Activated CD8-positive, alpha-beta memory T cell treated with anti-CD3 and anti-CD28 coated beads for 24 hours (primary cell): ENCODE results near the gene CYLD.

Experiments used
- DNase-seq: peaks from one replicate; pipeline ENCODE4 v3.0.0-alpha.2; 2020

Gene CYLD

DNA sequence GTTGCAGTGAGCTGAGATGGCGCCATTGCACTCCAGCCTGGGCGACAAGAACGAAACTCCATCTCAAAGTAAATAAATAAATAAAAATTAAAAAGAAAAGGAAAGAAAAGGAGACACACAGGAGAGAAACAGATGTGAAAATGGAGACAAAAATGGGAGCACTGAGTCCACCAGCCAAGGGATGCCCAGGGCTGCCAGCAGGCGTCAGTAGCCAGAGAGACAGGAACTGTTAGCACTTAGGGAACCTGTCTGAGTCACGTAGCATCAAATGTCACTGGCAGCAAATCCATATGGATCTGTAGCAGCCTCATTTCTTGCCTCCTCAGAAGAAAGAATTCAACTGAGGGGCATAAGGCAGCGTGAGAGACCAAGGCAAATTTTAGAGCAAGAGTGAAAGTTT, 79.7 kb downstream of the CYLD start:
- peak; percentile 17 for DNase-seq

DNA sequence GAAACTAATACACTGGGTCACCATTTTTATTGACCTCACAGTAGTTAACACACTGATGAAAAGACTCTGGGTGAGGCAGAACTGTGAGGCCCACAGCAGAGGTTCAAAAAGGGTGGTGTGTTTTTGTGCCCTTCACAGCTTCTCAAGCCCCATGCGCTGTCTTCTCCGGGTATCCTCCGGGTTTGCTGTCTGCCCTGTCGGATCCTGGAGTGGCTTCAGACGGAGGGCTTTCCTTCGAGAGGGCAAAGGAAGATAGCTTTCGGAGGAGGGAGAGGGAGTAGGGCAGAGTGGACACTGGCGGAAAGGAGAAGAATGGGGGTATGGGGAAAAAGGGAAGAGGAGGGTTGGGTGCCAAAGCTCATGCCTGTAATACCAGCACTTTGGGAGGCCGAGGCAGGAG, 80.8 kb downstream of the CYLD start:
- DNase-seq: peak; percentile 4

DNA sequence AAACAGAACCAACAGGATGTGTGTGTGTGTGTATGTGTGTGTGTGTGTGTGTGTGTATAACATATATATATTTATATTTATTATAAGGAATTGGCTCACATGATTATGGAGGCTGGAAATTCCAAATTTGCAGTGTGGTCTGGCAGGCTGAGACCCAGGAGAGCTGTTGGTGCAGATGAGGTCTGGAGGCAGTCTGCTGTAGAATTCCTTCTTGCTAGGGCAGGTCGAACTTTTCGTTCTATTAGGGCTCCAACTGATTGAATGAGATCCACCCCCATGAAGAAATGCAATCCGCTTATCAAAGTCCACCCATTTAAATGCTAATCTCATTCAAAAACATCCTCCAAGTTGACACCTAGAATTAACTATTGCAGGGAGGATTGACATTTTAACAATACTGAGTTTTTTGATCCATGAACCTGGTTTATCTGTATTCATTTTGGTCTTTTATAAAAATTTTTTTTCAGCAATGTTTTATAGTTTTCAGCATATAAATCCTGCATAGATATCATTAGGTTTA, 85.0 kb downstream of the CYLD start:
- DNase-seq: peak; percentile 3

- DNase-seq: no peak
Measured at GRCh38 chr16:50828164-50828702, 86.3 kb downstream of the CYLD start.

DNA sequence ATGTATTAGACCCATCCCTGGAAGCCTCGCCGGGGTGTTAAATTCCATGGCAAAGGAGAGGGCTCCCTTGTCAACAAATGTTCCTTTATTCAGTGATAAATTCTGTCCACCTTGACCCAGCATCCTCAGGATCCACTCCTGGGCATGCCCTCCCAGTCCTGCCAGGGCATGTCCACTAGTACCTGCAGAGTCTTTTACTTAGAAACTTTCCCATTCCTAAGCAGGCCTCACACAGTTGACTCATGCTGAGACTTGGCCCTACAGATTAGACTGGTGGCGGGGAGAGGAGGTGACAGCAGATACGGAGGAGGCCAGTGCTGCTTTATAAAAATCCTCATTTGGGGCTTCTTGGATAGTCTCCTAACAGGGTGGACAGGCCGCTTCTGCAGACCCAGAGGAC, 88.8 kb downstream of the CYLD start:
- DNase-seq: peak; percentile 11

GRCh38 chr16:50831751-50832150, 89.9 kb downstream of the CYLD start:
- DNase-seq: peak; percentile 13

DNA sequence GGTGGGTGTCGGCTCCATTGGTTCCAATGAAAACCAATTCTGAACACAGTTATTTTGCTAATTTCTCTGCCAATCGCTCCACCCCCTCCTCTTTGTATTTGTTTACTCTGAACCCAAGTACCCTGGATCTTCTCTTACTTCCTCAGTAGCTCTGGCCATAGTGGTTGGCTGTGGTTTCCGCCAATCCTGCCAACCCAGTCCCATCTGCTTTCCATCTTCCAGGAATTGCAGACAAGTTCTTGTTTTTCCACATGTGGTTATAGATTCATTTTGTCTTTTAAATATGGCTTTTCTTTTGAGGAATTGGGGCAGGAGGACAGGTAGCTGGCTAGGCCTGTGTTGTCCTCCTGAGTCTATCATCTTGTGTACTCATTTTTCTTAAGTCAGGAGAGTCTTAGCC, 92.0 kb downstream of the CYLD start:
- DNase-seq: peak; percentile 9

- DNase-seq: peak; percentile 19
Measured at GRCh38 chr16:50834701-50835100, 92.8 kb downstream of the CYLD start.

DNA sequence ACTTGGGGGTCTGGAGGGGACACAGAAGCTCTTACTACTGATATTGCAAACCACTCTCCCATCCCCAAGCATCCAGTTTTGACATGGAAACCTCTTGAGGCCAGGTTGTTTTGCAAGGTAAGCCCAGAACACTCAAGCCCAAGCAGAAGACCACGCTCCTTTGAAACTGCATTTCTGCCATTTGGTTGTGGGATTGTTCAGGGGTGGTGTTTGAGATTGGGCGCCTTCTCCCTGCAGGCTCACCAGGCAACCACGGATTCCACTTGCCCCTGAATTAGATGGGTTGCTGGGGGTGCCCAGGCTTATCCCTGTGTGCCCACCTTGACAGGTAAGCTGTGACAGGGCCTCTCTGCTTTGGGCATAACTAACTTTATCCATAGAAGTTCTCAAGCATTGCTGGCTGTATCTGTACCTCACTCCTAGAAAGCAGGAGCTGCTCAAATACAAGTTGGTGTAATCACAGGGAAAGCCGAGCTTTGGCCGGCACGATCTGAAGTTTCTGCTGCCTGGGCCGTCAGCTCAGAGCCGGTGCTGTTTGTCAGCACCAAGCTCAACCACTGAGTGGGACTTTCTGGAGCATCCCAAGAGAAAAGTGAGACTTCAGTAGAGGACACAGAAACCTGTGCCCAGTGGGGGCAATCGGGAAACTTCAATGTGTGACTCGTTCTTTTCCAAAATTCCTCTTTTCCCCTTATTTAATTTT, 93.6 kb downstream of the CYLD start:
- DNase-seq: peak; percentile 42

DNA sequence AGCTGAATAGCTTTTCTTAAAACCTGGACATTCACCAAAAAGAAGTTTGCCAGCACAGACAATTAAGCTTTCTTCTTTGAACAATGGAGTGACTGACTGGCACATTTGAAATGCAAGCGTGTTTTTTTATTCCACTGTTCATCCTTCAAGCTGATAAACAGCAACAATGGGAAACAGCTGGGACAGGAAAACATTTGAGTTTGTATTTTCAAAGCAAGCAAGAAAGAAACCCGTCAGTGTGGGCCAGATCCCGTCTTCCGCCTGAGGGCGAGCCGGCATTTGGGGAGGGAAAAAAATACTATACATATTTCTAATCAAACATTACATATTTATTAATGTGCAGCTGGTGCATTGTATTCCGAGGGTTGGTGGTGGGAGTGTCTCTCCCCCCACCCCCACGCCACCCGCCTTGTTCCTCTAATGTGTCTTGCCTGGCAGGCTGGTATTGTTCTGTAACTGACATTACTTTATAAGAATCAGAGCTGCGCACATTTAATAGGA, 94.3 kb downstream of the CYLD start:
- DNase-seq: no peak

- peak; percentile 24 for DNase-seq
Measured at GRCh38 chr16:50837324-50837723, 95.4 kb downstream of the CYLD start.

GRCh38 chr16:50838165-50838564, 96.3 kb downstream of the CYLD start:
- peak; percentile 17 for DNase-seq

- DNase-seq: peak; percentile 19
Measured at GRCh38 chr16:50838885-50839284, 97.0 kb downstream of the CYLD start.

- peak; percentile 37 for DNase-seq
Measured at GRCh38 chr16:50839356-50839755, 97.5 kb downstream of the CYLD start.

DNA sequence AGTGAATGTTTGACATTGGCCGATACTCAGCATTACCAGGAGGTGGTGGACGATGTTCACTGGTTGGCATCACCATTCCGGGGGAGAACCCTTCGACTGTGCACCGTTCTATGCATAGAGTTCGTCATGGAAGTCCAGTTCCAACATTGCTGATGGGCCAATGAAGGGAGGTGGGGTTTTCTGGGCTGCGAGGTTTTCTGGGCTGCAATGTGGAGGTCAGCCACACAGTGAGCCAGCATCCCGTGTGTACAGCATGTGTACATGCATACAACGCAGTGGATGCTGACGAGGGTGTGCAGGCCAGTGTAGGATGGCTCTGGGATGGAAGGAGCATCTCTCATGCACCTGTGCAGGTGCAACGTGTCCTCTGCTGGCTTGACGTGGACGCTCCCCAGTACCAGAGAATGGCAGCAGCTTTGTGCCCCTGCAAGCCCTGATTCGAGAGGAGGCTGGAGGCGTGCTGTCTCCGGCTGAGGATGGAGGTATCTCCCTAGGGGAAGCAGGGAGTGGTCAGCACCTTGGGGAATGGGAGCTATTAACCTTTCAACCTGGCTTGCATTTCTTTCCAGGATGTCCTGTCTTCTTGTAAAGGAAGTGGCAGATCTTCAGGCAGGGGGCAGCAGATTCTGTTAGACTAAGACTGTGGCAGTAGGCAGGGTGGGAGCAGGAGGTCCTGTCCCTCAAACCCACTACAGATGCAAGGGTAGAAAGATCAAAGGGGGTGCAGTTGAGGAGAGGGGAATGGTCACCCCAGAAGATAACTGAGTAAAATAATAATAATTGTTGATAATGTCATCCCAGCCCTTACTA, 98.2 kb downstream of the CYLD start:
- peak; percentile 47 for DNase-seq

GRCh38 chr16:50841081-50841886, 99.4 kb downstream of the CYLD start:
- peak; percentile 67 for DNase-seq

DNA sequence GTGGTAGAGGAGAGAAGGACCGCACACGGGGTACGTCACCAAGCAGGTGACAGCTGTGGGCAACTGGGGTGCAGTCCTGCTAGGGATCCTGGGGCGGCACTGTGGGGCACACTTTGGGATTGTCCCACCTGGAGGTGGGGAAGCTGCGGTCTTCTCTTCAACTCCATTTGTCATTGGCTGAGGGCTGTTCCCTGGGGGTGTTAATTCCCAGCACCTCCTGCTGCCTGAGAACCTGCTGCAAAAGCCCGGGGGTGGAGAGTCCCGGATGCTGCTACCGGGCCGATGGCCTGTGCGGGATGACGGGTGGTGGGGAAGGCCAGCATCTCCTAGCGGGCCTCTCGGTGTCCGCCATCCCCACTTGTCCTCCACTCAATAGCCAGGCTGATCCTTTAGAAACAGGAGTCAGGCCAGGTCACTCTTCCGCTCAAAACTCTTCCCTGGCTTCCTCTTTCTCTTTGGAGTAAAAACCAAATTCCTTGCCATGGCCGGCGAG, 100.2 kb downstream of the CYLD start:
- DNase-seq: peak; percentile 49

GRCh38 chr16:50842589-50842988, 100.7 kb downstream of the CYLD start:
- DNase-seq: no peak

DNA sequence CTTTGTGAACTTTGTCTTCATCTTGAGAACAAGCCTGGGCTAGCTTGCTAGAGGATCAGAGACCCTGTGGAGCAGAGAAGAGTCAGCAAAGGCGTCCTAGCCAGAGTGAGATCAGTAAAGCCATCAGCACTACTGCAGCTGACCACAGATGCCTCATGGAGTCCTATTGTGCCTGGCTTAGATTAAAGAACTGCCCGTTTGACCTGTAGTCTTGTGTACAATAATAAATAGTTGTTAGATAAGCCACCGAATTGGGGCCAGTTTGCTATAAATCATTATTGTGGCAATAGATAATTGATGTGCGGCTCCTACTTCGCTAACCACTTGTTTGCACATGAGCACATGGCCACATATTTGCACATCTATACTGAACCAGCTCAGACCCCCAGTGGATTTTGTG, 103.0 kb downstream of the CYLD start:
- no peak for DNase-seq

DNA sequence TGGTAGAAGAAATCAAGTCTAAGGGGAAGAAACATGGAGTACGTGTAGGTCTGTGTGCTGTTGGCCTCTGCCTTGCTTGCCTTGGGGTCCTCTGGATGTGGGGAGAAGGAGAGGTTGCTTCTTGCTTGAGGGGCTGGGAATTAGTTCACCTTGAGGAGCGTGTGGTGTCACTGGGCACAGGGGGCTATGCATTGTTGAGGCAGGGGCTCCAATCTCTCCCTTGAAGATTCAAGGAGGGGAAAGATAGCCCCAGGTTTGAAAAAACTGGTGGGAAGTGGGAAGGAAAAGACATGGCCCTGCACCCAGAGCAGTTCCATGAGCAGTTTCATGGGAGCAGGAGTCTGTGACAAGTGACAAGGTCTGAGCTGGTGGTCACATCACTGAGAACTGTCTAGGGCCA, 103.4 kb downstream of the CYLD start:
- DNase-seq: no peak

DNA sequence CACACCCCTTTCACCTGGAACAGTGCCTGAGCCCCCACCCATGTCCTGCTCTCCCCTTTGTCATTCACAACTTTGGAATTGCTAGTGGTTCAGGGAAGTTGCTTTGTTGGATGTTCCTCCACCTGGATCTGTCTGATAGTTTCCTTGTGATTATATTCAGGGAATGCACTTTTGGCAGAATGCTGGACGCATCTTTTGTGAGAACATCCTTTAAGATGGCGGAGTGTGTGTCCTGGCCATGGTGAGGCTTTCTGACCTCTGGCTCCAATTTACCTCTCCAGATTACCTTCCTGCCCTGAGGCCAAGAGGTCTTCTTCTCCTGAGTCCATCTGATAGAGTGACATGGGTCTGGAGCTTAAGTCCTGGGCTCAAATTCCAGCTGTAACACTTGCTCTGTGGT, 104.6 kb downstream of the CYLD start:
- DNase-seq: no peak

DNA sequence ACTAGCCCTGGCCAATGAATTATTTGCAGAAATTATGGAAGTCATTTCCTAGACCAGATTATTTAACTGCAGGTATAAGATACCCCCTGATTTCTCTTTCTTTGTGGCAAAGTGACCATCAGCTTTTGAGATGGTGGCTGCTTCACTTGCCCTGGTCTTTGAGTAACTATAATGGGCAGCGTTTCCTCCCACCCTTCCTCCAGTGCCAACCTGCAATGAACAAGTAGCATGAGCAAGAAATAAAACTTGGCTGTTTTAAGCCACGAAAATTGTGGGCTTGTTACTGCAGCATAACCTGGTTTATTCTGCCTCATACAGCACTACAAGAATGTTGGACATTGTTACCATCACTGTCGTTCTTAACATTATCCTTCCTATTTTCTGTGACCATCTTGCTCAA, 105.3 kb downstream of the CYLD start:
- no peak for DNase-seq
